Stomach (tissue), 4 donors: Measurements from ENCODE around the gene TNFRSF1B.

ENCODE experiments used
- EP300 ChIP-seq: sonication (generic); formaldehyde crosslinking; IDR thresholded peaks from one replicate; pipeline ENCODE4 v1.6.1; 2017; ENCODE audit warnings: antibody characterized with exemption
- POLR2AphosphoS5 ChIP-seq, 3 donors: sonication (generic); formaldehyde crosslinking; IDR thresholded peaks; one replicate each; pipeline ENCODE4 v1.6.1; 2016; ENCODE audit warnings: antibody characterized with exemption in 3 of 3

- no peak for TF ChIP-seq POLR2AphosphoS5 (IDR thresholded peaks at IDR 0.05)
- no peak for TF ChIP-seq EP300
Measured at GRCh38 chr1:12128120-12128519, 38.7 kb upstream of the TNFRSF1B start.
